Activated CD4-positive, alpha-beta T cell treated with anti-CD3 and anti-CD28 coated beads, Interleukin-2, amount 50 U/mL, for 16 hours (primary cell): ENCODE results near the gene ECM2.

ENCODE experiments used
- DNase-seq: peaks from one replicate; pipeline ENCODE4 v3.0.0-alpha.2; 2020

Gene ECM2

GRCh38 chr9:92496396-92497176 is 39.2 kb downstream of the ECM2 start:
- DNase-seq = no peak

- DNase-seq = no peak
Observed at GRCh38 chr9:92494856-92495255, 40.9 kb downstream of the ECM2 start.

- no peak for DNase-seq
Observed at GRCh38 chr9:92493749-92494387, 41.9 kb downstream of the ECM2 start.

DNA sequence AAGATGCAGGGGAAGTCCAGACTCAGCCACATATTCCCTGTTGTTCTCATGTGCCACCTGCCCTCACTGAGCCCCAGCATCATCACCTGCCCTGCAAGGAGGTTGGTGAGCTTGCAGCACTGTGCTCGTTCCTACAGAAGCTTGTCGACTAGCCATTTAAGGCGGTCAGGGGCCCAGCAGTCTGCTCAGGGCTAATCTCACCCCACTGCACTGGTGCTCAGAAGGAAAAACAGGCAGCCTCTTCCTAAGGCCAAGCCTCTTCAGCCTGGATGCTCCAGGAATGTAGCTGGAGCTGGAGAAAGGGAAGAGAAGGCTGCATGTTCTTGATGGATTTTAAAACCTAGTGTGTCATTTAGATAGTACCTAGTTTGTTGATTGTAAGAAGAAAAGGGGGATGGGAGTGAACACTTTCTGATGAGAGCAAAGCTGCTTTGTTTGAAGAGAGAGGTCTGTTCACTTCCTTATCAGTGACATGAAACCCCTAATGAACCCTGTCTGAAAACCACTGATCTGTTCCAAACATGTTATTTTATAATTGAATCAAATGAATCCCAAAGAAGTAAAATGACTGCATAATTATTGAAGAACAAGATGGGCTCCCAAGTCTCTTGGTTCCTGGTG is 42.9 kb downstream of the ECM2 start:
- no peak for DNase-seq

DNA sequence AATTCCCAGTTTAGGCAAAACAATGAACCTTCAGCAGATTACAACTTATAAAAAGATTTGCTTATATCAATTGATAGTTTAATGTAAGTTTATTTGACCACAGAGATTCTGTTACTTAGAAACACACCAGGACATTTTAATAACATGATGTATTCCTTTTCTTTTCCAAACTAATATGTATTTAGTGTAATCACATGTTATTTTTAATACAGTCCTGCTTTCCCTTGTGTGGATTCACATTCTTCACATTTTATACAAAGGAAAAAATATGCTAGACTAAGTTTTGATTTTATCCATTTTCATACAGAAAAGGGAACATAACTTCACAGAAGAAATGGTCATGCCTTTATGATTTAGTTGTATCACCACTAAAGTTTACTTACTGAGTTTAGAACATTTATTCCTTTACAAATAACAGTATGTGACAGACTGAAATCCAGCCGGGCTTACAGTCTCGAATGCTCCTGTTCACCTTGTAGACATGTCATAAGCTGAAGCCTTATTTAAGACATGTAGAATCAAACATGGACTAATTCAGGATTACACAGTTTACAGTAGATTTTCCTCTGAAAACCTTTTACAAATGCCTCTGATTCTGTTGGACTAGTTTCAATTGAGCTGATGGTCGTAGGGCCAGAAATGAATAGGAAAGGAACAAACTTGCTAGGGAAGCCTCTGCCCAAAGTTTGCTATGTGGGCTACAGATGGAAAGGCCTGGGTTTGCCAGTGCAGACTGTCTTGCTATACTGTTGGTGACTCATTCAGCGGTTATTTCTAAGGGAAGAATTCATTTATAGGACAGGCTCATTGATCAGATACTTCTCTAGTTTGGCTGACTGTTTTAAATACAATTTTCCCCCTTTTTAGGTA is 46.9 kb downstream of the ECM2 start:
- DNase-seq = no peak

GRCh38 chr9:92486371-92486770 is 49.4 kb downstream of the ECM2 start:
- no peak for DNase-seq

GRCh38 chr9:92484563-92484962 is 51.2 kb downstream of the ECM2 start:
- DNase-seq = no peak

- no peak for DNase-seq
Observed at GRCh38 chr9:92483627-92484545, 51.9 kb downstream of the ECM2 start.

GRCh38 chr9:92482805-92483204 is 53.0 kb downstream of the ECM2 start:
- no peak for DNase-seq

- DNase-seq = no peak
Observed at GRCh38 chr9:92482329-92482728, 53.5 kb downstream of the ECM2 start, which contains the start of gene ASPN. Gene ASPN, minus strand, starts transcription at chr9:92482506.

DNA sequence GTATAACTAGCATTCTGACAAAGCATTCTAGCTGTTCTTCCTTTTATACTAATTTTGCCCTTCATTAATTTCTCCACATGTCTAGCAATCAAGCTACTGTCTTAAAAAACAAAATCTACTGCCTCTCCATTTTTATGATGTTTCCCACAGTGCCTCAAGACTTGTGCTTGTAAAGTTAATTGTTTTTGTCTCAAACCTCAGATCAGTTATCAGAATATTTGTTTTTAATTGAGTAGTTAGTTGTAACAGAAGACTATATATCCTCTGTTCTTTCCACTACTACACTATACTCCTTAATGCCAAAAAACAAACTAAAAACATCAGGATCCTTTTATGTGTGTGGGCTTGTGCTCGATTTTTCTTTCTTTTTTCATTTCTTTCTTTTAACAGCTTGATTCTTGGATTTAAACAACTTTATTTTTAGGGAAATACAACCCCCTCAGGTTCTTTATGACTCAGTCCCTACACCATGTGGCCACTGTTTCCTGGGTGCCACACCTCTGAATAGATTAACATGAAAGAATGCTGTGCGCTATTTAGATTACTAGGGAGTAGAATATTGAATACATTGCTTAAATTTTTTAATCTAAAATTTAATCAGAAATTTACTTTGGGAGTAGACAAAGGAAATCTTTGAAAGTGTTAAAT is 54.7 kb downstream of the ECM2 start:
- peak; percentile 23 for DNase-seq

DNA sequence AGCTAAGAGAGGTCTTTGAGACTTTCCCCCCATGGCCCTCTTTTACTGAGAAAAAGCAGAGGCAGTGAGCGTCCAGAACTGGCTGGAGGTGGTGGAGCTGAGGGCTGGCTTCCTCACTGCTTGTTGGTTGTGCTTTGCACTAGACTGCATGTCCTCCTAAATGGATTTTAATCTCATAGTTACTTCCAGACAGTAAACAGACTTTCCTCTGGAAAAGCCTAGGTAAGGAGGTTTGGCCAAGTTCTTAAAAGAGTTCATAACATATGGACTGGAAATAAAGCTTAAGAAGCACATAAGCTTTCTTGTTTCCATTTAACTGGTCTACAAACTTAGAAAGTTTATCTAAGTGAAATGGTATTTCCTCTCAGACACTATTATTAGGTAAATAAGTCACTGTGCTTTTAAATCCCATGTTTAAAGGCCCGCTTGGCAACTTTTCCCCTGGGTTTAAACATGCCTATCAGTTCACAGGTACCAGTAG is 55.5 kb downstream of the ECM2 start:
- no peak for DNase-seq

DNA sequence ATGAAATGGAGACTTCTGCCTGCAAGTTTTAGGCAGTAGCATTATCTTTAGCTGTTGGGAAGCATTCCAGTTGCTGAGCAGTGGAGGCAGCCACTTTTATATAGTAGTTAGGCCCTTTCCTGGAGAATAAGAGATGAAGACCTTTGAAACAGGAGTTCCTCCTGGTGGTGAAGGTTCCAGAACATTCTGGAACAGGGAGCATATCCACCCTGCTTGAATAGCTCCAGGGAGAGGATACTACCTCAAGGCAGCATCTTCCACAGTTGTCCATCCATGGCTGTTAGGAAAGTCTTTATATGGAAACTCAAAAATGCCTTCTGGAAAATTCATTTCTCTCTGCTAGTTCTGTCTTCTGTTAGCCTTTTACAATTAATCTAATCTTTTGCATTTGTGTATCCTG is 56.4 kb downstream of the ECM2 start:
- DNase-seq = no peak

- DNase-seq = no peak
Observed at GRCh38 chr9:92478783-92479182, 57.0 kb downstream of the ECM2 start.

DNA sequence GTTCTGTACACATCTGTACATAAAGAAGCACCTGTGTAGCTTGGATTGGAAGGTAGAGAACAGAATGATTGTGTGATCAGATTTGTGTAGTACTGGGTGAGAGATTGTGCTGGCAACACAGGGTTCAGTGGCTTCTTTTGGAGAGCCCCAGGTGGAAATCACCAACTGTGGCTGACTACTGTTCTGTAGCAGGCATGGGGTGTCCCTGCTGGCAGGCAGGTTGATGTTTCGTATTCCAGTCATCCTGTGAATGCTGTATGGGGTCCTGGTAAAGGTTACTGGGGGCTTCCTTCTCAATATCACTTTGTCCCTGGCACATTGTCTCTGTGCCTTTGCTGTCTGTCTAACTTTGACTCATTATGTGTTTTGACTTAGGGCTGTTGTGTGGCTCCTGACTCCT is 58.8 kb downstream of the ECM2 start:
- no peak for DNase-seq

DNA sequence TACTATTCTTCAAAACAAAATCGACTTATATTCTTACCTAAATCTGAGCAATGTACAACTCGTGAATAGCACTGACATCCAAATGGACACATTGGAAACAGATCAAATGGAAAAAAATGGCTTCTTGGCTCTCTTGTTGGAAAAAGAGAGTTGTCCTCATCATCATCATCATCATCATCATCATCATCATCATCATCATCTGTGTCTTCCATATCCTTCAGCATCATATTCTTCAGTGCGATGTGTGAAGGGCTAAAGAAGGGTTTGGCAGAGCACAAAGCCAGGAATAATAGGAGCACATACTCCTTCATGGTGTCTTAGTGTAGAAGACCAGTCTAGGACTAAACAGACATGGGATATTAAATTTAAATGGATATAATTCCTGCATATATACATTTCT is 61.2 kb downstream of the ECM2 start:
- no peak for DNase-seq

DNA sequence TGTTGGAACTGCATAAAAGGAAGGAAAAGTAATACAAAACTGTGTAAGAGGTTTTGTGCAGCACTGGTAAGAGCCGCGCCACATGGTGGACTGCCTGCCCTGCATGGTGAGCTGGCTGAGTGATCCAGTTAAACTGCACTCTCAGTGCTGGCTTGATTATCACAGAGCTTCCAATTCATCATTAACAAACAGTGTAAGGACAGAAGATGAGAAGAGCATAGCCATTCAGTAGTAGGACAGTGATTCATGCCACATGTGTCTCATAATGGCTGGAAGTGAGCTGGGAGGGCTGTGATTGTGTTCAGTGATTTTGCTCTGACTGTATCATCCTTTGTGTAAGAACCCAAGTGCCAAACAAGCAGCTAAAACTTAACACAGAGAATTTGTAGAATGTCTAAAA is 67.6 kb downstream of the ECM2 start:
- no peak for DNase-seq

GRCh38 chr9:92467511-92467910 is 68.3 kb downstream of the ECM2 start:
- DNase-seq = no peak

DNA sequence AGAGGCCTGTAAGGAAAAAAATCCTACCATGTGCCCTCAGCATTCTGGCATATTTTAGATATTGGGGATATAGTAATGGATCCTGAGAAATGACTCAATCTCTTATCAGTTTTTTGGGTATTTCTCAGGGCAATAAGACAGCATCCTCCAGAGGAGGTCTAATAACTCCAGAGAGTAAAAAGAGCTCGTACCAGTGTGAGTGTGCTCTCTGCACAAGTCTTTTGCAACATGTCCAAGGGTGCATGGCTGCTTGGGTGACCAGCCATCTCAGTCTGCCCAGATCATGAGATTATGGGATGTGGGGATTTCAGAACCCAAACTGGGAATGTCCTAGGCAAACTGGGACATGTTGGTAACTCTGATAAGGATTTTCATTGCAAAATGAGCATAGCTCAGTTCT is 68.7 kb downstream of the ECM2 start:
- no peak for DNase-seq

- no peak for DNase-seq
Observed at GRCh38 chr9:92463984-92464383, 71.8 kb downstream of the ECM2 start.

DNA sequence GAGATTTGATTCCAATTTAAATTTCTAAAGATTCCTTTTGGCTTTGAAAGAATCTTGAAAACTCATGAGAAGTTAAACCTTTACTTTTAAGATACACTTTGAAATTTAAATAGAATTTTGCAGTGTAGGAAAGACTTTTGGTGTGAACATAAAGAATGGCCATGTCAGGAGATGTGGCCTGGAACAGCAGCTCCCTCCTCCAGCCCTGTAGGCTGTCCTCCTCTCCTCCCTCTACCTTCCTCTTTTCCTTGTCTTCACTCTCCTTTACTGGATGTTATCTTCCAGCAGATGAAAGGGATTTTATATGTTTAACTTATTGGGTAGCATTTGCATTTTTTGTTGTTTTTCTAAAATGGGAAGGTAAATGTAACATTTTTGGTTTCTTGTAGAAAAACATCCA is 72.4 kb downstream of the ECM2 start:
- DNase-seq = no peak
